Subcutaneous adipose tissue (tissue), 4 donors: Measurements from ENCODE around the gene HSD17B12. TPM values are rescaled to one million over a fixed set of nuclear protein-coding genes. Genes with fewer than 3 reads are reported as not detected.

Experiments
- total RNA-seq, 4 donors: library from RNA; depleted of rRNA; stranded (reverse); fragments of >200 nt; gene quantifications; one replicate each; pipeline ENCODE4 v1.1.0, GENCODE V29; 2016
- TF ChIP-seq, protein P1 (sequence below): fragments of 450-650 bp; IDR thresholded peaks from one replicate; pipeline ENCODE4 v1.5.1; 2016; ENCODE audit warnings: low read depth, mild to moderate bottlenecking, control low read depth, antibody characterized with exemption, moderate library complexity

Gene HSD17B12
- total RNA-seq, 4 donors from 2014 or later: 41.2 to 65.6 (median 57.6) TPM

DNA sequence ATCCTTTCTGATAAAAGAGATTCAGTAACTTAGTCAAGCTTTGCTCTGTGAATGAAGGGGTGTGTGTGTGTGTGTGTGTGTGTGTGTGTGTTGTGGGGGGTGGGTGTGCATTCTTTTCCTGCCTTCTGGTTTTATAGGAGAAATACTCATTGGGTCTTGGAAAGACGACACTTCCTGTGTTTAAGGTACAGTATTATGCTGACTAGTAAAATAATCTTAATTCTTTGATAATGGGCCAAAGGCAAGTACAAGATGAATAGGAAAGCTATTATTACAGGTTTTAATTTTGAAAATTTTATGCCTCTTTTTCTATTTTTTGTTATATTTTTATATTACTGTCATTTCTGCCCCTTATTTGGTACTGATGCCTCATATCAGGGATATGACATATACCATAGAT, 26.1 kb downstream of the HSD17B12 start:
- TF ChIP-seq, protein P1, sequence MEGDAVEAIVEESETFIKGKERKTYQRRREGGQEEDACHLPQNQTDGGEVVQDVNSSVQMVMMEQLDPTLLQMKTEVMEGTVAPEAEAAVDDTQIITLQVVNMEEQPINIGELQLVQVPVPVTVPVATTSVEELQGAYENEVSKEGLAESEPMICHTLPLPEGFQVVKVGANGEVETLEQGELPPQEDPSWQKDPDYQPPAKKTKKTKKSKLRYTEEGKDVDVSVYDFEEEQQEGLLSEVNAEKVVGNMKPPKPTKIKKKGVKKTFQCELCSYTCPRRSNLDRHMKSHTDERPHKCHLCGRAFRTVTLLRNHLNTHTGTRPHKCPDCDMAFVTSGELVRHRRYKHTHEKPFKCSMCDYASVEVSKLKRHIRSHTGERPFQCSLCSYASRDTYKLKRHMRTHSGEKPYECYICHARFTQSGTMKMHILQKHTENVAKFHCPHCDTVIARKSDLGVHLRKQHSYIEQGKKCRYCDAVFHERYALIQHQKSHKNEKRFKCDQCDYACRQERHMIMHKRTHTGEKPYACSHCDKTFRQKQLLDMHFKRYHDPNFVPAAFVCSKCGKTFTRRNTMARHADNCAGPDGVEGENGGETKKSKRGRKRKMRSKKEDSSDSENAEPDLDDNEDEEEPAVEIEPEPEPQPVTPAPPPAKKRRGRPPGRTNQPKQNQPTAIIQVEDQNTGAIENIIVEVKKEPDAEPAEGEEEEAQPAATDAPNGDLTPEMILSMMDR: no peak

DNA sequence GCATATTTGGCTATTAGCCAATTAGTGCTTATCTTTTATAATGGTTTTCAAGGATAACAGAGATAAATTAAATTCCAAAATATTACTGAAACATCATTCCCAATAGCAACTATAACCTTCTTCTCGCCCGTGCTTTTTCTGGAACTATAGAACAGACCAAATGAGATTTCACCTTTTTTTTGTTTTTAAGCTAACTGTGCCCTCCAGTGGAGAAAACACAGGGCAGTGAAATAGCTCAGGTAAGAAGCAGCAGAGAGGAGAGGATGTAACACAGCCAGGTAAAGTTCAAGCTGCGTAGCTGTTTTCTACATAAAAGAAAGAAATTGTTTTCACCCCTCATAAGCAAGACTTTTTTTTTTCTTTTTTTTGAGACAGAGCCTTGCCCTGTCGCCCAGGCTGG, 28.2 kb downstream of the HSD17B12 start:
- TF ChIP-seq, protein P1: no peak

DNA sequence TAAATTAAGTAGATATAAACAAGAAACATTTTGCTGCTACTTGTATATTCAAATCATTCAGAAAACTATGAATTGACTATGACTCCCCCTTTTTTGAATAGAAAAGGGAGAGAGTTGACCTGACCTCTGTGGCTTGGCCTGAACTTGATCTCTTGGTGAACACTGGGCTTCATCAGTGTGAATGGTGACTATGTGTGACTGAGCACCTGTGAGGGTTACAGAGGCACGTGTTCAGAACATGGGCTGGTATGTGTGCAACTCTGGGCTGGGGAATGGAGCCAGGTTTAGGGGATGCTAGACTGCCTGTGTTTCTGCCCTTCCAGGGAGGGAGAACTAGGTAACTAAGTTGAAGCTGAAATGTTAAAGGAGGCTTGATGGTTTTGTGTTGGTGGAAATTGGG, 29.2 kb downstream of the HSD17B12 start:
- TF ChIP-seq, protein P1: no peak

DNA sequence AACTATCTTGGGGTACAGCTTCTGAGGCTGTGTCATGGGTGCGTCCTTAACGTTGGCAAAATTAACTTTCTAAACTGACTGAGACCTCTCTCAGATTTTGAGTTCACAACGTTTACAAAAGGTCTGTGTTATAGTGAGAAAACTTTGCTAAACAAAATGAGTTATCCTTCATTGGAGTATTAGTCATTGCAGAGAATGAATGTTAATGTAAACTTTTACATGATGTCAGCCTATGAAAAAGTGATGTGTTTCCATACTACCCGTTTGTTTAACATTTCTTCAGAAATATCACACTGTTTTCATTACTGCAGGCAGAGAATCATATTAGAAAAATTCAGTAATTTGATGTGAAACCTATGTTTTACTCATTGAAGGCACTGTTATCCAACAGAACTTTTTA, 32.1 kb downstream of the HSD17B12 start:
- TF ChIP-seq, protein P1: no peak

DNA sequence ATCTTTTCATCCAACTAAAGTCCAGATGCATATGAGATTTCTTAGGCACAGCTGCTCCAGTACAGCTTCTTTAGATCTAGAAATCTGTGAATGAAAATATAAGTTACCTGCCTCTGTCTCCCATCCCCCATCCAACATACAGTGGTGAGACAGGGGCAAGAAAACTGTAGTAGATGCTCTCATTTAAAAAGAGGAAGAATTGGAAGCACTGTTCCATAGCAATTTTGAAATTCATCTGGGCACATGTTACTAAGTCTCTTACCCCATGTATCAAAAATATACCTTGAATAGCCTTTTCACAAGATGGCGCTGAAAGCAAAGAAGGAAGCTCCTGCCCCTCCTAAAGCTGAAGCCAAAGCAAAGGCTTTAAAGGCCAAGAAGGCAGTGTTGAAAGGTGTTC, 37.8 kb downstream of the HSD17B12 start:
- TF ChIP-seq, protein P1: no peak

DNA sequence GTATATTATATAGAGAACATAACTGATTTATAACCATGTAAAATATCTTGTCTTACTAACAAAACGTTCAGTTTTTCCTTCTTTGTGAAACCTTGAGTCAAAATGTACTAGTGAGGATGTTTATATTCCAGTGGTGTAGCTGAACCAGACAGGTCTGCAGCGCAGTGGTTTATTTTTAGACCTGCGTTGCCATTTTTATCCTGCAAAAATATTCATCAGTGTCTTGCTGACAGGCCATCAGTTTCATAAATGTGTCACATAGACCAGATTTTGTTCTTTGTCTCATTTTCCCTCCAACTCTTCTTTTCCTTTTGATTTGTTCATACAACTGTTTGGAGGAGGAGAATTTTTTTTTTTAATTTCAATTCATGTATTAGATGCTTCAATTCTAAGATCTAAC, 43.1 kb downstream of the HSD17B12 start:
- TF ChIP-seq, protein P1: no peak

DNA sequence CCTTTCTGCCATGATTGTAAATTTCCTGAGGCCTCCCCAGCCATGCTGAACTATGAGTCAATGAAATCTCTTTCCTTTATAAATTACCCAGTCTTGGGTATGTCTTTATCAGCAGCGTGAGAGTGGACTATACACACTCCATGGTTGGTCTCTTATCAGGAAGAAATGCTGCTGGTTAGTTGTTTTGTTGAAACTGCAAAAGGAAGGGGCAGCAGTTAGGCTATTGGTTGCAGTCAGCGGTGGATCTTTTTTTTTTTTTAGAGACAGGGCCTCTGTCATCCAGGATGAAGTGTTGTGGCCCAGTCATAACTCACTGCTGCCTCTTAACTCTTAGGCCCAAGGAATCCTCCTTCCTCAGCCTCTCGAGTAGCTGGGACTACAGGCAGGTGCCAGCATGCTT, 51.7 kb downstream of the HSD17B12 start:
- TF ChIP-seq, protein P1: no peak

DNA sequence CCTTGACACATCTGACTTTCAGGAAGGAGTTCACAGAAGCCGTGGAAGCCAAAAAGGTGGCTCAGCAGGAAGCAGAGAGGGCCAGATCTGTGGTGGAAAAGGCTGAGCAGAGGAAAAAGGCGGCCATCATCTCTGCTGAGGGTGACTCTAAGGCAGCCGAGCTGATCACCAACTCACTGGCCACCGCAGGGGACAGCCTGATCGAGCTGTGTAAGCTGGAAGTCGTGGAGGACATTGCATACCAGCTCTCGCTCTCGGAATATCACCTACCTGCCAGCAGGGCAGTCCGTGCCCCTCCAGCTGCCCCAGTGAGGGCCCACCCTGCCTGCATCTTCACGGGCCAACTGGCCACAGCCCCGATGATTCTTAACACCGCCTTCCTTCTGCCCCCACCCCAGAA, 53.7 kb downstream of the HSD17B12 start:
- TF ChIP-seq, protein P1: no peak
